ENCODE data around the gene CSTF3. TPM values are rescaled to one million over a fixed set of nuclear protein-coding genes. Genes with fewer than 3 reads are reported as not detected.

Gene CSTF3
- total RNA-seq (2014; rRNA removed; shearing (Covaris generic)) = 11.1 and 15.7 TPM in 2 replicates
- 29.0 and 29.6 TPM in 2 replicates for polyA plus RNA-seq (2016; fragmentation: Nextera tagmentation; extraction: Ambion mirVana)

DNA sequence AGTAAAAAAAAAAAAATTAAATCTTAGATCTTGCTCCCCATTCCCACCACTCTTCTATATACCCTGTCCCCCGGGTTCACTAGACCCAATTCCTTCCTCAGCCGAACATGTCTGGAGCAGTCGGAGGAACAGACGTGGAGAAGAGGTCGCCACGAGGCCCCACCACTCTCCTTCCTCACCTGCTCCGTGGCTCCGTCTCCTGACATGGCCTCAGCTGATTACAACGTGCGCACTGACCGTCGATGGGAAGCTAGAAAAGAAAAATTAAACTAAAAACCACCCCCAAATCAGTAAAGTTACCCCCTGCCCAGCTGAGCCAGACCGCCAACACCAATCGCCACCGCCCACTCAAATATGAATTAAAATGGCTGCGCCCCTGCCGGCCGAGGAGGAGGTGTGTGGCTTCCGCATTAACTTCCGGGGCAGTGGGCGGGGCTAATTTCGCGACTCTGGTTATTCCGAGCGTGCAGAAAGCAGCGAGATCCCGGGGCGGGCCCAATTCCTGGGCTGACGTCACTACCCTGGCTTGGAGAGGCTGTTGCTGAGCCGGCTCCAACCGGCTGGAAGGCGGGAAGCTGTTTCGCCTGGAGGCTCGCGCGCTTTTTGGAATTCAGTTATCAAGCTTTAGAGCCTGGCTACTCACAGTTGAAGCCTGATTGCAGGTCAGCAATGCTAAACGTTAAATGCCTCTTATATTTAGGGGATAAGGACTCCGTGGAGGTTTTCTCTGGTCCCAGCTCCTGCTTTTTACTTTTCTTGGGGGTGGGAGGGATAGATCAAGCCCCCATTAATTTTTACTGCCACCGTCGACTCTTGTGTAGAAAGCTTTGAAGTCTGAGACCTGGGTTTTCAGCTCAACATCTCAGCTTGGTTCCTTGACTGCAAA is at the start of gene CSTF3:
TSS of gene CSTF3 (minus strand) at position 361 of the 886 bp plus-strand sequence. CDS start at position 206, 155 bp downstream.
- Histone ChIP-seq H3K79me2 (ENCODE audit: insufficient read depth) (peaks cover 56% of the 10 kb centered on the region), H2AFZ (peak within 1 kb of the TSS; percentile 90), H3K9me3 (ENCODE audit: low read depth) (no peaks in the 10 kb centered on the region), H3F3A (ENCODE audit: insufficient read depth) (0 out of 2 replicates have a peak, but pooled peaks cover 2% of the 10 kb centered on the region), H4K20me1 (ENCODE audit: insufficient read depth) (no peaks in the 10 kb centered on the region), H3K9ac (peak within 1 kb of the TSS; percentile 94), H3K4me2 (ENCODE audit: unreplicated experiment) (peak within 1 kb of the TSS; percentile 92), H3K9me2 (ENCODE audit: insufficient read depth) (no peaks in the 10 kb centered on the region), H3K27ac (peak within 1 kb of the TSS; percentile 73), H3K36me3 (ENCODE audit: low read depth) (no peaks in the 10 kb centered on the region), H3K27me3 (replicated peaks; ENCODE audit: insufficient read depth) (no peaks in the 10 kb centered on the region), H3K4me3 (peak within 1 kb of the TSS; percentile 90), H3K4me1 (ENCODE audit: insufficient read depth) (peaks cover 30% of the 10 kb centered on the region)
- 2 to 3% methylated on average over 40 of the region's 40 CpGs for WGBS, 2 experiments (ENCODE audit: low coverage in 1 of 2, low lambda C conversion rate in 2 of 2, missing lambda C conversion rate in 2 of 2)
- peak; percentile 100 for DNase-seq
- in situ Hi-C loops (cut with MboI) = no loop called here
- no peak for TF ChIP-seq EZH2phosphoT487 (IDR thresholded peaks at IDR 0.05; ENCODE audit: insufficient read depth, low read depth)
- TF ChIP-seq EZH2 (IDR thresholded peaks at IDR 0.05; ENCODE audit: insufficient read depth, poor library complexity, severe bottlenecking) = no peak

DNA sequence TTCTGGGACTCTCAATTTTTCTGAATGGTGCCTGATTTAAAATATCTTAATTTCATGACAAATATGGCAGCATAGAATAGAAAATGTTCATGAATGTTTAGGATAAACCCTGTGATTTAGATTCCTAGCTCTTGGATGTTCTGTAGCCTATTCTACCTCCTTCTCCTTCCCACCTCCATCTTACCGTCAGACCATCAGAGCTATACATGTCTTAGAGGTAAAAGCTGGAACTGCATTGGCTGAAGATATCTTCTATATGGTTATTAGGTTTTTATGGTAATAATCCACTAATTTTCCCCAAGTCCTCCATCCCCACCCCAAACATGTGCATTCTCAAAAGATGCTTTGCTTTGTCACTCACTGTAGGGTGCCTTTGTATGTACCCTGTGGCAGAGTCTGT is 46.9 kb upstream of the CSTF3 start:
- H3K9me2 ChIP-seq (ENCODE audit: insufficient read depth) = no peaks in the 10 kb centered on the region
- no peak overlapping the region for H3K9ac ChIP-seq
- no peaks in the 10 kb centered on the region for H3K4me1 ChIP-seq (ENCODE audit: insufficient read depth)
- H3K36me3 ChIP-seq (ENCODE audit: low read depth) = no peaks in the 10 kb centered on the region
- no peak for TF ChIP-seq EZH2 (IDR thresholded peaks at IDR 0.05; ENCODE audit: insufficient read depth, poor library complexity, severe bottlenecking)
- no peak for TF ChIP-seq EZH2phosphoT487 (IDR thresholded peaks at IDR 0.05; ENCODE audit: insufficient read depth, low read depth)
- H3K9me3 ChIP-seq (ENCODE audit: low read depth) = no peaks in the 10 kb centered on the region
- H3K27me3 ChIP-seq (replicated peaks; ENCODE audit: insufficient read depth) = no peaks in the 10 kb centered on the region
- no peak overlapping the region for H3K4me2 ChIP-seq (ENCODE audit: unreplicated experiment)
- no peaks in the 10 kb centered on the region for H4K20me1 ChIP-seq (ENCODE audit: insufficient read depth)
- in situ Hi-C loops (cut with MboI) = no loop called here
- H2AFZ ChIP-seq = no peak overlapping the region
- 97 to 100% methylated on average over 1 of the region's 1 CpG for WGBS, 2 experiments (ENCODE audit: low coverage in 1 of 2, low lambda C conversion rate in 2 of 2, missing lambda C conversion rate in 2 of 2)
- H3K79me2 ChIP-seq (ENCODE audit: insufficient read depth) = no peaks in the 10 kb centered on the region
- no peak for DNase-seq
- no peak overlapping the region for H3K27ac ChIP-seq
- H3F3A ChIP-seq (ENCODE audit: insufficient read depth) = no peaks in the 10 kb centered on the region
- no peak overlapping the region for H3K4me3 ChIP-seq

DNA sequence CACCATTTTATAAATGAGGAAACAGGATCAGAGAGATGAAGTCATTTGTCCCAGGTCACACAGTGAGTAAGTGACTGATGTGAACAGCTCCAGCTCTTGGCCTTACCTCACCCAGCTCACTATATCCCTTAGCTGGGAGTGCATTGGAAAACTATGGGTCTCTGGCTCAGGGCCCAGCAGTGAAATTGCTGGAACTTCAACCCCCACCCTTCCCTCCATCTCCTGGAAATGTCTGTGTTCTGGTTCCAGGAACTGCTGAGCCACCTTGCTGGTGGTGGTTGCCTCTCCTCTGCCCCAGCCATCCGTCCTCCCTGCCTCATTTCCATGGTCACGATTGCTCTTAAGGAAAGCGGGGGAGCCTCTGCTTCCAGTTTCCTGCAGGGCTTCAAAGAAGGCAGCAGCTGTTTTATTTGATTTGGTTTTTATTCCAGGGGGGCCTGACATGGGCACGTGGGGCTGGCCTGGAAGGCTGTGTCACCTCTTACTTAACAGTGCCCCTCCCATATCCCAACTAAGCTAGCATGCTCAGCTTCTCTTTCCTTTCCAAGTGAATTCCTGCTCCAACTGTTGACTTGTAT is 46.2 kb upstream of the CSTF3 start:
- Histone ChIP-seq H3K27me3 (replicated peaks; ENCODE audit: insufficient read depth) (no peaks in the 10 kb centered on the region), H4K20me1 (ENCODE audit: insufficient read depth) (no peaks in the 10 kb centered on the region), H3K4me1 (ENCODE audit: insufficient read depth) (no peaks in the 10 kb centered on the region), H3K27ac (no peak overlapping the region), H3K4me3 (no peak overlapping the region), H3K79me2 (ENCODE audit: insufficient read depth) (no peaks in the 10 kb centered on the region), H3K9me2 (ENCODE audit: insufficient read depth) (no peaks in the 10 kb centered on the region), H3K36me3 (ENCODE audit: low read depth) (no peaks in the 10 kb centered on the region), H3K4me2 (ENCODE audit: unreplicated experiment) (no peak overlapping the region), H2AFZ (0 out of 2 replicates have a peak overlapping the region, but pooled peaks have one; percentile 15), H3K9ac (no peak overlapping the region), H3K9me3 (ENCODE audit: low read depth) (no peaks in the 10 kb centered on the region), H3F3A (ENCODE audit: insufficient read depth) (no peaks in the 10 kb centered on the region)
- in situ Hi-C loops (cut with MboI) = no loop called here
- peak; percentile 14 for DNase-seq
- WGBS, 2 experiments (ENCODE audit: low coverage in 1 of 2, low lambda C conversion rate in 2 of 2, missing lambda C conversion rate in 2 of 2) = 22 to 34% methylated on average over 4 of the region's 4 CpGs
- TF ChIP-seq EZH2phosphoT487 (IDR thresholded peaks at IDR 0.05; ENCODE audit: insufficient read depth, low read depth) = no peak
- no peak for TF ChIP-seq EZH2 (IDR thresholded peaks at IDR 0.05; ENCODE audit: insufficient read depth, poor library complexity, severe bottlenecking)

DNA sequence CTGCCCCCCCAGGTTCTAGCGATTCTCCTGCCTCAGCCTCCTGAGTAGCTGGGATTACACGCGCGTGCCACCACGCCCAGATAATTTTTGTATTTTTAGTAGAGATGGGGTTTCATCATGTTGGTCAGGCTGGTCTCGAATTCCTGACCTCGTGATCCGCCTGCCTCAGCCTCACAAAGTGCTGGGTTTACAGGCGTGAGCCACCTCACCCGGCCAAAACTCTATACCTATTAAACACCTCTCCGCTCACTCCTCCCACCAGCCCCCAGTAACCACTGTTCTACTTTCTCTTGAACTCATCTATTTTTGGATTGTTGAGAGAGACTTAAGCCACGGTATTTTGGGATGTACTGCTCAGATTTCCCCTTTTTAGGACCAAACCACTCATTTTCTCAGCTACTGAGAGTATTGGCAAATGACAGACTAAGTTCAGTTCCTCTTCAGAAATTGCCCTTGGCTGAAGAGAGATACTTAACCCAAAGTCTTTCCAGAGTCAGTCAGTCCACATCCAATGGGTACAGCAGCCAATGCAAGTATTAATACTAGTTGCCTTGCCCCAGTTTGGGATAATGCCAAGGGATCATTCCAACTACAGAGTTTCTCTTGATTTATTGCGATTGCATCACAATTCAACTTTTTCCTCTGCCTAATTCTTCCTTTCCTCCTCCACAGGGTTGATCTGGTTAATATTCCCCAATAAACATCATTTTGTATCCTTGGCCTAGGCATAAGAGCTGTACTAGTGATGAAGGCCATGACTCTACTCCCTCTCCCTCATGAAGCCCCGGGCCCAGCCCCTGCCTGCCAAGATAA is 36.8 kb upstream of the CSTF3 start:
- Histone ChIP-seq H4K20me1 (ENCODE audit: insufficient read depth) (no peaks in the 10 kb centered on the region), H3K27me3 (replicated peaks; ENCODE audit: insufficient read depth) (no peaks in the 10 kb centered on the region), H3K4me1 (ENCODE audit: insufficient read depth) (no peaks in the 10 kb centered on the region), H3K36me3 (ENCODE audit: low read depth) (no peaks in the 10 kb centered on the region), H3K4me3 (no peak overlapping the region), H3K4me2 (ENCODE audit: unreplicated experiment) (no peak overlapping the region), H3K79me2 (ENCODE audit: insufficient read depth) (no peaks in the 10 kb centered on the region), H3F3A (ENCODE audit: insufficient read depth) (no peaks in the 10 kb centered on the region), H3K27ac (no peak overlapping the region), H2AFZ (no peak overlapping the region), H3K9me3 (ENCODE audit: low read depth) (no peaks in the 10 kb centered on the region), H3K9ac (no peak overlapping the region), H3K9me2 (ENCODE audit: insufficient read depth) (no peaks in the 10 kb centered on the region)
- no peak for DNase-seq
- in situ Hi-C loops (cut with MboI) = no loop called here
- TF ChIP-seq EZH2phosphoT487 (IDR thresholded peaks at IDR 0.05; ENCODE audit: insufficient read depth, low read depth) (no peak), EZH2 (IDR thresholded peaks at IDR 0.05; ENCODE audit: insufficient read depth, poor library complexity, severe bottlenecking) (no peak)
- WGBS, 2 experiments (ENCODE audit: low coverage in 1 of 2, low lambda C conversion rate in 2 of 2, missing lambda C conversion rate in 2 of 2) = 81 to 88% methylated on average over 13 to 14 of the region's 14 CpGs

Data from GM23248 (cell line).